GM12864 (cell line): Measurements from ENCODE around the gene FDX1.

Source experiments
- DNase-seq: peaks from one replicate; pipeline ENCODE4 v3.0.0-alpha.2; 2011; ENCODE audit warnings: low read depth
- H3K4me3 ChIP-seq: 2 replicates; pipeline ENCODE4 v1.5.1; 2011; ENCODE audit warnings: mild to moderate bottlenecking, low read depth, low read length, control low read depth
- TF ChIP-seq, protein P1 (sequence below): IDR thresholded peaks from 2 replicates; pipeline ENCODE4 v1.5.1; 2011; ENCODE audit warnings: low read depth, mild to moderate bottlenecking, moderate library complexity, low read length, control low read depth, inconsistent platforms; ENCODE audit errors: missing control alignments

FDX1 gene

DNA sequence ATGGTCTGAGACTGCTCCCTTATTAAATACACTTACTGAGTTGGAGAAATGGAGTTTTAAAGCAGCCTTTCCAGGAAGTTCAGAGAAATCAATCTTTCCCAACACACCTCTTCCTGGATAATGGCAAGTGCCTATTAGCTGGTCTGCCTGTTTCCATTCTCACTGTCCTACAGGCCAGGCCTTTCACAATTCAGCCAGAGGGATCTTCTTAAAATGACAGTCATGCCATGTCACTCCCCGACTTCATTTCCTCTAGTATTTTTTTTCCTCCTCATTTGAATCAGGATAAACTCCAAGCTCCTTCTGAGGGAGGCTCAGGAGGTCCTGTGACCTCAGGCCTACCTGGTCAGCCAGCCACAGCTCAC lies 62.6 kb downstream of the FDX1 start:
- H3K4me3 ChIP-seq, result no peak overlapping the region
- TF ChIP-seq, protein P1, sequence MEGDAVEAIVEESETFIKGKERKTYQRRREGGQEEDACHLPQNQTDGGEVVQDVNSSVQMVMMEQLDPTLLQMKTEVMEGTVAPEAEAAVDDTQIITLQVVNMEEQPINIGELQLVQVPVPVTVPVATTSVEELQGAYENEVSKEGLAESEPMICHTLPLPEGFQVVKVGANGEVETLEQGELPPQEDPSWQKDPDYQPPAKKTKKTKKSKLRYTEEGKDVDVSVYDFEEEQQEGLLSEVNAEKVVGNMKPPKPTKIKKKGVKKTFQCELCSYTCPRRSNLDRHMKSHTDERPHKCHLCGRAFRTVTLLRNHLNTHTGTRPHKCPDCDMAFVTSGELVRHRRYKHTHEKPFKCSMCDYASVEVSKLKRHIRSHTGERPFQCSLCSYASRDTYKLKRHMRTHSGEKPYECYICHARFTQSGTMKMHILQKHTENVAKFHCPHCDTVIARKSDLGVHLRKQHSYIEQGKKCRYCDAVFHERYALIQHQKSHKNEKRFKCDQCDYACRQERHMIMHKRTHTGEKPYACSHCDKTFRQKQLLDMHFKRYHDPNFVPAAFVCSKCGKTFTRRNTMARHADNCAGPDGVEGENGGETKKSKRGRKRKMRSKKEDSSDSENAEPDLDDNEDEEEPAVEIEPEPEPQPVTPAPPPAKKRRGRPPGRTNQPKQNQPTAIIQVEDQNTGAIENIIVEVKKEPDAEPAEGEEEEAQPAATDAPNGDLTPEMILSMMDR, result no peak
- DNase-seq, result no peak

DNA sequence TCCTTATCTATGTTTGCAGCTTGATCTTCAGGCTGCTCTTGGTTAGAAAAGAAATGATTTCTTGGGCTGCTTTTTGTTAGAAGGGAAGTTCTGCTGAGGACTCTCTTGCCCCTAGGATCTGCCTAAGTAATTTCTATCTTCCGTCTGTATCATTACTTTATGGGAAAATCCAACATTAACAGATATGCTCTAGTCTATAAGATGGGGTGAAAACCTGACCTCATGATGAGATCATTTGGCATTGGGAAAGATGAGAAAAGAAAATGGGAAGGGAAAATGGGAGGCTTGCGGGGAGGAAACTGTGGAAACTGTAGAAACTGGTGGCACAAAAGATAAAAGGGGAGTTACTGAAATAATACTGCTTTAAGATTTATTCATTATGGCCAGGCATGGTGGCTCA lies 63.6 kb downstream of the FDX1 start:
- no peak overlapping the region for H3K4me3 ChIP-seq
- DNase-seq, result no peak
- TF ChIP-seq, protein P1, result no peak

DNA sequence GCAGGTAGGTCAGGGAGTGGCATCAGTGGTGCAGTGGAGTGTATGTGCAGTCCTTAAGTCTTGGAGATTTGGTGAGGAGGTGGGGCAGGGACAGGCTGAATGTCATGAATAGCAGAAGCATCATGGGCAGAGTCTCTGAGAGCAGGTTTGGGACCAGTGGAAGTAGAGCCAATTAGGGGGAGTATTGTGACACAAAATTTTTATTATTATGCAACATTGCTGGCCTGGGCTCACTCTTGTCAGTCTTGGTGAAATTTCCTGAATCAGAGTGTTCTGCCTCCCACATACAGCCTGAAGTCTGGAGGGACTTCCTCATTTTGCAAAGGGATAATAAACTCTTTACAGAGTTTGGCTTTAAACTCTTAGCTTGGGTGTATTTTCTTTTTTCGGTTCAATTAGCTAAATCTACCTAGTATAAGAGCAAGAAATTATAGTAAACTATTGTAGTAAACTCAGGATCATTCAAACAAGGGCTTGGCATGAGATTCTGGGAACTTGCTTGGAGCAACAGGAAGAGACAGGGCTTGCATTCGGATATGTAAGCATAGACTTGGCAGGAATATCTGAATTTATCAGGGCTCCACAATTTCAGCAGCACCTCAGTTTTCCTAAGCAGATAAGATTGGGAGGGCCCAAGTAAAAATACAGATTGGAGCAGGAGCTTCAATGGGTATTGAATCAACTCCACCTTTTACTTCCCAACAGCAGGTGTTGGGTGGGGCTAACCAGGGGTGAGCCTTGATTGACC lies 67.7 kb downstream of the FDX1 start:
- no peak overlapping the region for H3K4me3 ChIP-seq
- DNase-seq, result no peak
- TF ChIP-seq, protein P1, result no peak

DNA sequence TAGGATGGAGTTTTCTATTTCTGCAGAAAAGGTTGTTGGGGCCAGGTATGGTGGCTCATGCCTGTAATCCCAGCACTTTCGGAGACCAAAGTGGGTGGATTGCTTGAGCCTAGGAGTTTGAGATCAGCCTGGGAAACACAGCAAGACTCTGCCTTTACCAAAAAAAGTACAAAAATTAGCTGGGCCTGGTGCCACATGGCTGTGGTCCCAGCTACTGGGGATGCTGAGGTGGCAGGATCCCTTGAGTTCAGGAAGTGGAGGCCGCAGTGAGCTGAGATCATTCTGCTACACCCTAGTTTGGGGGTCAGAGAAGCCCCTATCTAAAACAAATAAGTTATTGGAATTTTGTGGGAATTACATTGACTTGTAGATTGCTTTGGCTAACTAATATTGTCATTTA lies 71.7 kb downstream of the FDX1 start:
- H3K4me3 ChIP-seq, result no peak overlapping the region
- TF ChIP-seq, protein P1, result no peak
- no peak for DNase-seq

DNA sequence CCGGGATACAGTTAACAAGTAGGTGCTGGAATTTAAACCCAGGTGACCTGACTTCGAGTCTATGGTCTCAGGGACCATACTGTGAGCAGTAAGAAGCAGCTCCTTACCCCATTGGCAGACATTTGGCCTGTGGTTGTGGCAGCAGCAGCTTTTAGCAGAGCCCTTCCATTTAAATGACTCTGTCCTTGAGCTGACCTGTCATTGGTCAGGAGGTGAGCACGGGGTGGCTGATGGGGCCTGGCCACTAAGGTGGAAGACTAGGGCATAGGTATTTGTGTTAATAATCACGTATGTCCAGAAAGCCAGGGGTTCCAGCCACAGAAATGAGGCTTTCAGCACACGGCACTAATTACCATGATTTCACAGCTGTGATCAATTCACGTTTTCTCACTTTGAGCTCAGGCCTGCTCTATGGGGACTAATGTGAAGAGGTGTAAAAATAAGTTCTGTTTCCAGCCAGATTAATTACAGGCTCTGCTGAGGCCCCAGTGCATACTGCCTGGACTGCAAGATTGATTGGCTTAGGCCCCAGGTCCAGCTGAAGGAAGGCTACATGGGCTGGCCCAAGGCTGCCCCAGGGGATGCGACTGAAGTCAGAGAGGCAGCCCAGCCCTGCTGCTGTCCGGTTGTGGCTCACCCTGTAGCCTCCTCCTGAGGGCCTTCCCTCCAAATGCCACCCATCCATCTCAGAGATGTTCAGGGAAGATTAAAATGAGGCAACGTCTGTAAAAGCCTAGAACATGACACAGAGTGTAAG lies 76.0 kb downstream of the FDX1 start:
- DNase-seq, result no peak
- TF ChIP-seq, protein P1, result no peak
- H3K4me3 ChIP-seq, result no peak overlapping the region

DNA sequence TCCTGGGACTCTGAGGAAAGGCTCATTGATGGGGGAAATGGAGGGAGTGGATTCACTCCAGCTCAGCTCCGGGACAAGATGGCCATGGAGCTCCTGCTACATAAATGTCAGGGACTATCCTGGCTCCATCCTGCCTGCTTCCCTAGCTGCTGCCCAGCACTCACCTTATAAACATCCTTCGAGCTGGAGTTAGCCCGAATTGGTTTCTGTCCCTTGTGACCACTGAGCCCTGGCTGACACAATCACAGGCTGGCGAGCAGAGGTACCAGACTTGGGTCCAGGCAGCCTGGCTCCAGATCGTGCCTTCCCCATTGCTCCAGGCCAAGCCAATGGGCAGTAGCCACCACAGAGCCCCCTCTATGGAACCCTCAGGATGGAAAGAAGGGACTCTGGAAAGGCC lies 77.6 kb downstream of the FDX1 start:
- H3K4me3 ChIP-seq, result no peak overlapping the region
- DNase-seq, result no peak
- TF ChIP-seq, protein P1, result no peak
